ENCODE results near the gene ZNF74.

Gene ZNF74

DNA sequence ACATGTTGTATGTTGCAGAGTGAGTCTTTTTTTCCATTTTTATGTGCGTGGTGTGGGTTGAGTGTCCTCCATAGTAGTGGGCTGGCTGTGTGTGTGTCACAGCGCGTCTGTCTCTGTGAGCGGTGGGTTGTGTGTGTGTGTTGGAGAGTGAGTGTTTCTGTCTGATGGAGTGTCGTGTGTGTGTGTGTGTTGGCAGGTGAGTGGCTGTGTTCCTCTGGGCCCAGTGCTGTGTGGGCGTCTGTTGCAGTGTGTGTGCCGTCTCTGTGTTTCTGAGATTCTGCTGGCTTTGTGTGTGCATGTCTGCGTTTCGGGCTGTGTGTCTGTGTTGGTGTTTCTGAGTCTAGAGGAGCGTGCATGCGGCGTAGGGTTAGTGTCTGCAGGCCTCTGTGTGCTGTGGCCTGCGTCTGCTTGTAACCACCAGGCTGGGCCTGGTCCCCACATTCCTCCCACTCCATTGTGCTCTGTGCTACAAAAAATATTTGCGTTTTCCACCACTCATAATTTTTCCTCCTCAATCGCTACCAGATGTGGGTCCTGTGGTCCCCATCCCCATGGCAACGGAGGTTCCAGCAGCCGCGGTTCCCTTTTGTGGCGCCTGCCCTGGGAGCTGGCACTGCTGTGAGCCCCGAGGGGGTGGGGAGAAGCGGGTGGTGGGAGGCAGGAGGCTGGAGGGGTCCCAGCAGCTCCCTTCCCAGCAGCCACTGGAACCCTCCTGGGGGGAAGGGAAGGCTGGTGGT is 28.5 kb downstream of the ZNF74 start:
- peak; percentile 82 for DNase-seq

DNA sequence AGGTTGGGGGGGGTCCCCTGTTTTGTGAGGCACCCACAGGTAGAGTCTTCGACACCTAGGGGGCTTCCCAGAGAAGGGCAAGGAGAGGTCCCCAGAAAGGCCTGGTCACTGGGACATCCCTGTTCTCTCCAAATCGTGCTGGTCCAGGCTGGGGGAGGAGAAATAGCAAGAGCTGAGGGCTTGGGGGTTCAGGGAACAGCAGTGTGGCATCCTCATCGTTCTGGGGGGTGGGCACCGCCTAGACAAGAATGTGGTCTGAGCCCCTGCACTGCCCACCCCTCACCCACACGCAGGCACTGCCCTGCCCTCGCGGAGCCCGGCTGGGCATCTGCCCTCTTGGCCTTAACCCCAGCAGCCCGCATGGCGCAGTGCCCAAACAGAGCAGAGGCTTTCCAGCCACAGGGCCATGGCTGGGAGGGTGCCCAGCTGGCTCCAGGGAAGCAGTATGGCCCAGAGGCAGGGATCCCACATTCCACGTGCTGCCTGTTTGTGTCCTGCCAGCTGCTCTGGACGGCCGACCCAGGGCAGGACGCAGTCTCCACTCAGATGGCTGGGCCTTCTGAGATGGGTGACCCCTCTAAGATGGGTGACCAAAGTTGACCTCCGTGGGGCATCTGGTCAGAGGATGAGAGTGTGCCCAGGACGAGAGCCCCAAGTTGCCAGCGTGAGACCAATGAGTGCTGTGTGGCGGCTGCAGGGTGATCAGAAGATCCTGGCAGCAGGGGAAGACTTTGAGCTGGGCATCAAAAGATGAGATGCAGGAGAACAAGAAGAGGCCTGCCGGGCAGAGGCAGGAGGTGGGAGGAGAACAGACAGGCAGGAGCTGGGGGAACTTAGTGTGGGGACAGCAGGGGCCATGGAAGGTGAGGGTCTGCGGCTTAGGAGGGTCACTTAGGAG is 29.3 kb downstream of the ZNF74 start:
- DNase-seq = no peak

DNA sequence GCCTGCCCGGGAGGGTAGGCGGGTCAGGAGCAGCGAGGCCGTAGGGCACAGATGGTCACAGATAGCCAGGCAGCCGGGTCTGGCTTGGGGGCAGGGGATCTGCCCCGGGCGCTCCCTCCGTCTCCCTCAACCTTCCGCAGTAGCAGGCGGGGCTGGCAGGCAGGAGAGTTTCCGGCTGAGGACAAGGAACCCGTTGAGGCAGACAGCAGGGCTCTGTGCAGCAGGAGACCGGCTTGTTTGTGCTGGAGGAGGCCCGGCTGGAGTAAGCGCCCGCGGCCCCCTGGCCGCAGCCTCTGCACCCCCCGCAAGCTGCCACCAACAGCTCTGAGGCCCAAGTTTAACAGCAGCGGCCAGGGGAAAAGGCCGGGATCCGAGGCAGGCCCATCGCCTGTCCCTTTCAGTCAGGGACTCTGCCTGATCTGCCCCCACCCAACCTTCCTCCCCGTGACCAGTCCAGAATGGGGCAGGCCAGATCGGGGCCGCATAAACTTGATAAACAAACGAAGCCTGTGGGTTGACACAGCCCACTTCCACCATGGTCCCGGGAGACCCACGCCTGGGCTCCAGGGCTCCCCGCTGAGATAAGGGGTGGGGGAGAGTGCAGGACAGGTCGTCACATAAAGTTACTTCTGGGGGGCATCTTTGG is 30.1 kb downstream of the ZNF74 start:
- no peak for DNase-seq

DNA sequence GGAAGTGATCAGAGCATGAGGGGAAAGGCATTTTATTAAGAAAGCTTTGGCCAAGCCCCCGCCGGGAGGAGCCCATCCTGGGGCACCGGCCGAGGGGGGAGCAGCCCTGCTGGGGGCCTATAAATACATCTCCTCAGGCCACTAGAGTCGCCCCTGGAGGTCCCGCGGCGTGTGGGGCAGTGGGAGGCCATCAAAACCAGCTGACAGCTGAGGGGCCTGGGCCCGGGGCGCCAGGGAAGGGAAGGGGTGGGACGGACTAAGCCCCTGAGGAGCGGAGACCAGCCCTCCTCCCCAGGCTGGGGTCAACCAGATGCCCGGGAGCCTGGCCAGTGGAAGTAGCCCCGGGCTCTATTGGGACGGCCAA is 30.6 kb downstream of the ZNF74 start:
- no peak for DNase-seq

DNA sequence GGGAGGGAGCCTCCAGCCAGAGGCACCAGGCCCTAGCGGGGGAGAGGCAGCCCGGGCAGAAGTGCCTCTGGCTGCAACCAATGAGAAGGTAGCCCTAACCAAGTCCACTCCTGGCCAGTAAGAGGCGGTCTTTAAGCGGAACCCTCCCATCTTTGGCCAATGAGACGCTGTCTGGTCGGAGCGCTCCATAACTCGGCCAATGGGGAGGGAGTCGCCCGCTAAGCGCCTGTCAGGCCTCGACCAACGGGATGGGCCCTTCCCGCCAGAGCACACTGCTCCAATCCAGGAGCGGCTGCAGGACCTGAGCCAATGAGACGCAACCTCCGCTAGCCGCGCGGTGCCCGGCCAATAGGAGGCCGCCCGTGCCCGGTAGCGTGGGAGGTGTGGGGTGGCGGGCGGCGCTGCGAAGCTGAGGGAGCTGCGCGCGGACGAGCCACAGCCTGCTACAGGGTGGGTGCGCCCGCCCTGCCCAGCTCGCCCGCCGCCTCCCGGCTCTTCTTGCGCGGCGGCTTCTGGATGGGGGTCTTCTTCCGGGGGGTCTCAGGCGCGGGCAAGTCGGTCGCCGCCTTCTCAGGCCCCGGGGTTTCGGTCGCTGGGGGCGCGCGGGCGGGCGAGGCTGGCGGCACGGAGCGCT is 31.1 kb downstream of the ZNF74 start:
- DNase-seq = no peak

DNA sequence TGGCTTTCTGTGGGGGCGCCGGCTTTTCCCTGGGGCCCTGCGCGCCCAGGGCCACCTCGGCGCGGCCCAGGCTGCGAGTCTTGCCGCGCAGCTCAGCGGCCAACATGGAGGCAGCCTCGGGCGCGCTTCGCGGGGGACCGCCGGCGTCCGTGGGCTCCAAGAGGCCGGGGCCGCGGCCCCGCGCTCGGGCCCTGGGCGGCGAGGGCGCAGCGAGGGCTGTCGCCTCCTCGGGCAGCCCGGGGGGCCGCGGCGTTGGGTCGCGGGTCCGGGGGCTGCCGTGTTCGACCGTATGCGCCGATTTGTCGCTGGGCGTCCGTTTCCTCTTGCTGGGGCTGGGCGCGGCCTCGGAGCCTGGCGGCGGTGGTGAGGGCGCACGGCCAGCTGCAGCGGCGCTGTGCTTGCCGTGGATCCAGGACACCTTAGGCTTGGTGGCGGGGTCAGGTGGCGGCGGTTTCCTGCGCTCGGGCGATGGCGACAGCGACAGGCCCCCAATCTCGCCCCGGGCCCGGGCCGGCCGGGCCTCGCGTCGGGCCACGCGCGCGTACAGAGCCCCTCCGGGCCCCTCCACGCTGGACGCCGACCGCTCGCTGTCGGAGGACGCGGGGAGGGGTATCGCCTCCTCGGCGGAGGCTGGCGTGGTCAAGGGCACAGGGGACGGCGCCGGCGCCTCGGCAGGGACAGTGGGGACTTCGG is 31.8 kb downstream of the ZNF74 start:
- DNase-seq = no peak

- no peak for DNase-seq
These were observed 32.3 kb downstream of the ZNF74 start for GRCh38 chr22:20426259-20426615.

GRCh38 chr22:20427104-20427944 is 33.4 kb downstream of the ZNF74 start:
- no peak for DNase-seq

GRCh38 chr22:20427945-20428417 is 34.0 kb downstream of the ZNF74 start:
- no peak for DNase-seq

DNA sequence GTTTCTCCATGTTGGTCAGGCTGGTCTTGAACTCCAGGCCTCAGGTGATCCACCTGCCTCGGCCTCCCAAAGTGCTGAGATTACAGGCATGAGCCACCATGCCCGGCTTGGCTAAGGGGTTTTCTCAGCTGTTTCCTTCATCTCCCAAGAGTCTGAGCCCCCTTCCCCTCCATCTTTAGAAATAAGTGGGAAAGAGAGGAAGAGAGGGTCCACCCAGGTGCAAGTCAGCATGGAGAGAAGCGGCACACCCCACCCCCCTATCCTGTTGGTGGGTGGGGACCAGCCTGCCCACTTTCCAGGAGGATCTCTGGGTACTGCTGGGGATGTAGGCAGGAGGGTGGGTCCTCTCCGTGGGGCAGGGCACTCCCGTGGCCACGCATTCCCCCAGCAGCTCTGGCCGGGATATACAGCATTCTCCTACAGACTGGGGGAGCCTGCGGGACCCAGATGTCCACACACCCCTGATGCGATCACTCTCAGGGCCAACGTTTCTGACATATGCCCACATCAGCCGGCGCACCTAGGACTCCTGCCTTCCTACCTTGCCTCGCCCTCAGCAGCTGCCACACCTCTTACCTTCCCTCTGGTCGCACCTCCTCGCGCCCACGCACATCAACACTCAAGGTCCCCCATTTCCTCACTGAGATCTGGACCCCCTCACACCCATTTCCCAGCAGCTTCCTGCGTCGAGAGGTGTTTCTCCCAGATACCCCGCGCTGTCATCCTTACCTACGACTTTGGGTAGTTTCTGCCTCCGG is 34.7 kb downstream of the ZNF74 start:
- no peak for DNase-seq

DNA sequence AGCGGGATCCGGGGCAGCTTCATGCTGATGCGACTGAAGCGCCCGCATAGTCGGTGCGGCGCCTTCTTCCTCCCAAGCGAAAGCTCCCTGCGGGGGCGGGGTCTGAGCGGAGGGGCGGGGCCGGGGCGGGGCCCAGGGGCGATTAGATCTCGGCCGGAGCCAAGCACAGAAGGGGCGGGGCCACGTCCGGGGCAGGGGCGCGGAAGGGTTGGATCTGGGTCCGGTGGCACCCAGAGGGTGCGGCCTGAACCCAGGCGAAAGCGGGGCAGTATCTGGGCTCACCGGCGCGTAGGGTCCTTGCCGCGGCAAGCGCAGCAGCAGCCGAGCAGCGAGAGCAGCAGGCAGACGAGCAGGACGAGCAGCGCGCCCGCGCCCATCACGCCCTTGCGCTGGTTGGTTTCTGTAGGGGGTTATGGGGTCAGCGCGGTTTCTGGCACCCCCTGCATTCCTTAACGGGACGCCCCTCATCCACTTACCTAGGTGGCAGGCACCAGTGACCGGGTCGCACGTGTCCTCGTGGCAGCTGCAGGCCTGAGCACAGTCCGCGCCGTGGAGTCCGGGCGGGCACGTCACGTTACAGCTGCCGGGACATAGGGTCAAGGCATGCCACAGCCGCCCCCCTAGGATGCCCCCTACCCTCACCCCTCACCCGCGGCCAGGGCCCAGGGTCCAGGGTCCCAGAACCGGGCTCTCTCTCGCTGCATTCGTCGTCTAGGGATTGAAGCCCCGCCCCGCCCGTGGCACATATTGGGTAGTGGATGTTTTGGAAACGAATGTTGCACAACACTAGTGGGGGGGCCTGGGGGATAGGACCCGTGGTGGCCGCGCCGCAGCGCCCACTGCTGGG is 35.5 kb downstream of the ZNF74 start:
- no peak for DNase-seq

DNA sequence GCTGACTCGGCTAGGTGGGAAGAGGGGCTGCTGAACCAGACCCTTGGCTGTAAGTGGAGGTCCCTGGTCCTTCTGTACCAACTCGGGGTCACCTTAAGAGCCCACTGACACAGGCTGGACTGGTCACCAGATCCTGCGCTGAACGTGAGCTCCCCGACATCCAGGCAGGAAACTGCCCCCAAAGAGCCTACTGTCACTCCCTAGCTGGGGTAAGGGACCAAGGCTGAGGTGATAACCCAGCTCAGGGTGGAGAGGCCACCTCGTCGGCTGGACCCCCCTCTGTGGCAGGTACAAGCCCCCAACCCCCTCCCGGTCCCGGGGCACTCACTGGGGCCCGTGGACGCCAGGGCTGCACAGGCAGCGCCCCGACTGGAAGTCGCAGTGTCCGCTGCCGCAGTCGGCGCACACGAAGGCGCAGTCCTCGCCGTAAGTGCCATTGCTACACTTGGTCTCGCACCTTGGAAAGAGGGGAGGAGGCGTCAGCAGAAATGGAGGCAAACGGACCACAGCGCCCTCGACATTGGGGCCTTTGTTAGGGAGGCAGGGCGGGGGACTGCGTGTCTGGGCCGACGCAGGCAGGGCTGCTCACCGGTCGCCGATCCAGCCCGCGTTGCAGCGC is 36.3 kb downstream of the ZNF74 start:
- no peak for DNase-seq

GRCh38 chr22:20430720-20431510 is 37.0 kb downstream of the ZNF74 start:
- peak; percentile 55 for DNase-seq

GRCh38 chr22:20431511-20432192 is 37.7 kb downstream of the ZNF74 start:
- DNase-seq = no peak

- DNase-seq = no peak
These were observed 38.3 kb downstream of the ZNF74 start for GRCh38 chr22:20432244-20432686.

DNA sequence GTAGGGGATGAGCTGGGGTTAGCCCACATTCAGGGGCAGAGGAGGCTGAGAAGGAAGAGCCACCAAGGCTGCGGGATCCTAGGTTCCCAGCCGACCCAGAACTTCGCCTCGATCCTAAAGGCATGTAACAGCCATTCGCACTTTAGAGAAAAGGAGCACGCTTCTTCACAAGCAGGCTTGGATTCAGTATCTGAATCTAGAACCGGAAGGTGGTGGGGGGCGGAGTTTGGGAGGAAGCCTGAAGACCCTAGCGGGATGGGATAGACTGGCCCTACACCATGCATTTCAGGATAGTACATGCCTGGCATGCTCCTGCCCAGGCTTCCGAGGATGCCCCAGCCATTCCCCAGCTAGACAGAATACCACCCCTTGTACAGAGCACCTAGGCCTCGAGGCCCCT is 39.2 kb downstream of the ZNF74 start:
- no peak for DNase-seq

DNA sequence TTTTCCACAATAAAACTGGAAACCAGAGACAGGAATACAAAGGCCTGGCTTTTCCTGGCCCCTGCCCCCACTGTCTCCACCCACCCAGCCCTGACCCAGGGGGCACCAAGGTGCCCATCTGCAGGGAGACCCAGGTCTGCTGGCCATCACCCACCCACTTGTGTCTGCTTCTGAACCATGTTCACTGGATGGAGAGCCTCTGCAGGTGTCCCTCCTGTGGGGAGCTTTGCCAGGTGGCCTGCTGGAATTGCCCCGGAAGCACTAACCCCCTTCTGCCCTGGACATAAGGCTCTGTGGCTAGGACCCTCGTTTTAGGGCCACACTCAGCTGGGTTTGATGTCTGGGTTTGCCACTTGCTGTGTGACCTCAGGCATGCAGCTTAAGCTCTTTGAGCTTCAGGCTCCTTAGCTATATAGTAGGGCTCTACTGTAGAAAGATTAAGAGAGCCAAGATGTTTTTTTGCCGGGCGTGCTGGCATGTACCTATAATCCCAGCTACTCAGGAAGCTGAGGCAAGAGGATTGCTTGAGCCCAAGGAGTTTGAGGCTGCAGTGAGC is 39.8 kb downstream of the ZNF74 start:
- DNase-seq = no peak

Data from fibroblast of skin of back (primary cell).